Measurements from ENCODE around the gene TTF1. TPM values are rescaled to one million over a fixed set of nuclear protein-coding genes. Genes with fewer than 3 reads are reported as not detected.
A peak's percentile ranks its signal among the peaks of the same experiment; 100 is the strongest.

TTF1 gene
- total and polyA plus RNA-seq, 2 of the 13 experiments (the other 11 are each of a cell fraction or from before 2014, with no cell fraction given), result 3.4 to 9.8 TPM

DNA sequence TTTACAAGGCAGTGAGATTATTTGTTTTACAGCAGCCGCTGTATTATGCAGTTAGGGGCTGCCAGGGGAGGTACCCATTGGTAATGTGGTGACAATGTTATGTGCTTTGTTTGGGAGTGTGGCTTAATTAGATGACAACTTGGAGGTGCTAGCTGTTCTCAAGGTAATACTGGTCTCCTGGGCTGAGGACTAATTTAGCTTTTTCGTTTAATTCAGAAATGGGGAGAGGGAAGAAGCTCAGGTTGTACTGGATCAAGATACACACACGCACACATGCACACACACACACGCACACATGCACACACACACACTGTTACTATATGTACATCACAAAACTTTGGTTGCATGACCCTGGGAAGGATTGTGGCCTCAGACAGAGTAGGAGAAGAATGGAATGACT lies 41.3 kb upstream of the TTF1 start:
- no TSS peak for BruUV-seq (replicated peaks)

DNA sequence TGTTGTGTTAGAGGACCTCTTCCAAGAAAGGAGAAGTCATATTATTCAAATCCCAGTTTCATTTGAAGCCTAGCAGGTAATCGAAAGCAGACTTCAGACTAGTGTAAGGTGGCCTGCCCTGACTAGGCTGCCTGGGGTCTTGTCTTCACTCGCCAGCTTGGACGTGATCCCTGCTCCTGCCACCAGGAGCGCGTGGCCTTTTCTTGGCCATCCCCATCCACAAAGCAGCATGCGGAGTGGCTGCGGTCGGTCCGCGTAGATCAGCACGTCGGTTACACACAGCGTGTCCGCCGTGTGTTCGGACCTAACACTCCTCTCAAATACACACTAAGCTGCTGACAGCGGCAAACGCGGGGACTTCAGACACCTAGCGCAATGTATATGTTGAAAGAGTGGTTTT lies 40.7 kb upstream of the TTF1 start:
- Histone ChIP-seq H3K4me1 (ENCODE audit: insufficient read depth, low read length) (no peaks in the 10 kb centered on the region), H3K27ac (ENCODE audit: extremely low read length, insufficient read depth, low read length) (no peak overlapping the region), H3K4me2 (ENCODE audit: low read depth, low read length) (no peak overlapping the region), H3K79me2 (ENCODE audit: insufficient read depth, low read length) (no peaks in the 10 kb centered on the region), H3K27me3 (ENCODE audit: control insufficient read depth in 1 of 2, insufficient read depth in 2 of 2, low read length in 2 of 2) (peaks cover 3 to 34% of the 10 kb centered on the region in 2 experiments), H3K4me3 (replicated peaks in 1 of 3; ENCODE audit: insufficient read depth in 1 of 3, low read depth in 2 of 3, low read length in 3 of 3) (no peak overlapping the region), H3K9me3 (ENCODE audit: low read length) (no peaks in the 10 kb centered on the region), H3K36me3 (replicated peaks in 1 of 2; ENCODE audit: control insufficient read depth in 1 of 2, insufficient read depth in 2 of 2, low read length in 2 of 2) (no peaks in the 10 kb centered on the region), H4K20me1 (ENCODE audit: insufficient read depth, low read length) (no peaks in the 10 kb centered on the region), H3K9ac (ENCODE audit: insufficient read depth, low read depth, low read length) (no peak overlapping the region), H2AFZ (ENCODE audit: low read length) (no peak overlapping the region)
- intact Hi-C loops (cut with micrococcal nuclease; ENCODE audit: unreplicated experiment), result no loop called here
- no TSS peak for BruUV-seq (replicated peaks)
- POLR2A ChIA-PET, result no interaction called here
- CTCF ChIA-PET (ENCODE audit: low intra/inter-chr PET ratio, low total read pairs), result interaction anchor here (1.4 kb wide), 1 partner anchor 60 kb away, joined by 3 read pairs; no protein-coding TSS in a partner anchor
- peak; percentile 95 for ATAC-seq
- TF ChIP-seq HNRNPLL (IDR thresholded peaks at IDR 0.05; ENCODE audit: low read depth, low read length, poor library complexity, severe bottlenecking) (peak; percentile 39), THAP11 (CRISPR knock-in tag; IDR thresholded peaks at IDR 0.05) (no peak), ZNF670 (CRISPR knock-in tag; IDR thresholded peaks at IDR 0.05; ENCODE audit: borderline replicate concordance) (no peak), ZNF510 (CRISPR knock-in tag; IDR thresholded peaks at IDR 0.05; ENCODE audit: low read depth) (no peak), XRCC5 (optimal IDR thresholded peaks at IDR 0.05; ENCODE audit: low read length) (peak; percentile 26)
- TF ChIP-seq, protein P1, sequence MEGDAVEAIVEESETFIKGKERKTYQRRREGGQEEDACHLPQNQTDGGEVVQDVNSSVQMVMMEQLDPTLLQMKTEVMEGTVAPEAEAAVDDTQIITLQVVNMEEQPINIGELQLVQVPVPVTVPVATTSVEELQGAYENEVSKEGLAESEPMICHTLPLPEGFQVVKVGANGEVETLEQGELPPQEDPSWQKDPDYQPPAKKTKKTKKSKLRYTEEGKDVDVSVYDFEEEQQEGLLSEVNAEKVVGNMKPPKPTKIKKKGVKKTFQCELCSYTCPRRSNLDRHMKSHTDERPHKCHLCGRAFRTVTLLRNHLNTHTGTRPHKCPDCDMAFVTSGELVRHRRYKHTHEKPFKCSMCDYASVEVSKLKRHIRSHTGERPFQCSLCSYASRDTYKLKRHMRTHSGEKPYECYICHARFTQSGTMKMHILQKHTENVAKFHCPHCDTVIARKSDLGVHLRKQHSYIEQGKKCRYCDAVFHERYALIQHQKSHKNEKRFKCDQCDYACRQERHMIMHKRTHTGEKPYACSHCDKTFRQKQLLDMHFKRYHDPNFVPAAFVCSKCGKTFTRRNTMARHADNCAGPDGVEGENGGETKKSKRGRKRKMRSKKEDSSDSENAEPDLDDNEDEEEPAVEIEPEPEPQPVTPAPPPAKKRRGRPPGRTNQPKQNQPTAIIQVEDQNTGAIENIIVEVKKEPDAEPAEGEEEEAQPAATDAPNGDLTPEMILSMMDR (CRISPR knock-in tag; IDR thresholded peaks at IDR 0.05), result 0 out of 2 replicates have a peak, but pooled peaks have one; percentile 12
- no peak for FAIRE-seq
- peak; percentile 21 for DNase-seq (ENCODE audit: low spot score)
- in situ Hi-C loops (cut with HindIII; ENCODE audit: extremely low pct_ligation_motif_present, low pct_unique_long_range_greater_than_20kb), result no loop called here
- 36% methylated on average over 16 of the region's 20 CpGs for WGBS (ENCODE audit: low lambda C conversion rate)

More for the DNA sequence above, 41.3 kb upstream of the TTF1 start:
- DNase-seq (ENCODE audit: low spot score) (no peak), ATAC-seq (no peak), FAIRE-seq (no peak)
- Histone ChIP-seq H3K27me3 (ENCODE audit: control insufficient read depth in 1 of 2, insufficient read depth in 2 of 2, low read length in 2 of 2) (peaks cover 4 to 35% of the 10 kb centered on the region in 2 experiments), H3K4me3 (replicated peaks in 1 of 3; ENCODE audit: insufficient read depth in 1 of 3, low read depth in 2 of 3, low read length in 3 of 3) (no peak overlapping the region), H3K4me2 (ENCODE audit: low read depth, low read length) (no peak overlapping the region), H4K20me1 (ENCODE audit: insufficient read depth, low read length) (no peaks in the 10 kb centered on the region), H3K9me3 (ENCODE audit: low read length) (no peaks in the 10 kb centered on the region), H3K27ac (ENCODE audit: extremely low read length, insufficient read depth, low read length) (no peak overlapping the region), H3K79me2 (ENCODE audit: insufficient read depth, low read length) (no peaks in the 10 kb centered on the region), H3K4me1 (ENCODE audit: insufficient read depth, low read length) (no peaks in the 10 kb centered on the region), H3K36me3 (replicated peaks in 1 of 2; ENCODE audit: control insufficient read depth in 1 of 2, insufficient read depth in 2 of 2, low read length in 2 of 2) (no peaks in the 10 kb centered on the region), H2AFZ (ENCODE audit: low read length) (no peak overlapping the region), H3K9ac (ENCODE audit: insufficient read depth, low read depth, low read length) (no peak overlapping the region)
- no peak for TF ChIP-seq HMG20A (CRISPR knock-in tag; IDR thresholded peaks at IDR 0.05; ENCODE audit: borderline replicate concordance)
- TF ChIP-seq MYC (CRISPR knock-in tag; IDR thresholded peaks at IDR 0.05; ENCODE audit: borderline replicate concordance), result no peak
- TF ChIP-seq CAMTA2 (CRISPR knock-in tag; IDR thresholded peaks at IDR 0.05; ENCODE audit: borderline replicate concordance), result no peak
- TF ChIP-seq ZFYVE20 (CRISPR knock-in tag; IDR thresholded peaks at IDR 0.05; ENCODE audit: borderline replicate concordance, low read depth), result no peak
- no peak for TF ChIP-seq WIZ (CRISPR knock-in tag; IDR thresholded peaks at IDR 0.05)
- TF ChIP-seq SIN3B (IDR thresholded peaks at IDR 0.05; ENCODE audit: low read length), result no peak
- TF ChIP-seq ZNF33B (CRISPR knock-in tag; IDR thresholded peaks at IDR 0.05), result no peak
- no peak for TF ChIP-seq ZBTB8A (CRISPR knock-in tag; IDR thresholded peaks at IDR 0.05; ENCODE audit: borderline replicate concordance, low read depth)
- TF ChIP-seq ZIK1 (CRISPR knock-in tag; IDR thresholded peaks at IDR 0.05; ENCODE audit: borderline replicate concordance, low read depth), result no peak
- ChIA-PET CTCF (ENCODE audit: low intra/inter-chr PET ratio, low total read pairs) (interaction anchor here (1.4 kb wide), 1 partner anchor 60 kb away, joined by 3 read pairs; no protein-coding TSS in a partner anchor), POLR2A (no interaction called here)
- in situ Hi-C loops (cut with HindIII; ENCODE audit: extremely low pct_ligation_motif_present, low pct_unique_long_range_greater_than_20kb) (no loop called here), intact Hi-C loops (cut with micrococcal nuclease; ENCODE audit: unreplicated experiment) (no loop called here)
- WGBS (ENCODE audit: low lambda C conversion rate), result 53% methylated on average over 4 of the region's 4 CpGs

All from HepG2 (cell line).